ENCODE data around the gene ARL14EPL.
"Not testable (repeated sequence)": the region's sequence is repeated elsewhere in the genome, so short reads cannot be mapped to it uniquely, and the experiment has no call there.

Gene ARL14EPL

GRCh38 chr5:116058346-116058936 lies 26.2 kb downstream of the ARL14EPL start:
- DNase-seq: no peak

GRCh38 chr5:116062352-116062751 lies 30.1 kb downstream of the ARL14EPL start:
- no peak for DNase-seq

GRCh38 chr5:116063950-116064349 lies 31.7 kb downstream of the ARL14EPL start:
- no peak for DNase-seq

- DNase-seq: peak in 2 of 5 experiments; percentile 8 to 54
Observed at GRCh38 chr5:116068028-116068632, 35.9 kb downstream of the ARL14EPL start.

GRCh38 chr5:116071211-116071610 lies 38.9 kb downstream of the ARL14EPL start:
- DNase-seq: no peak

GRCh38 chr5:116075191-116075831 lies 43.0 kb downstream of the ARL14EPL start:
- DNase-seq: peak in 1 of 5 experiments; percentile 28

GRCh38 chr5:116076496-116076895 lies 44.2 kb downstream of the ARL14EPL start:
- DNase-seq: no peak

- DNase-seq: no peak
Observed at GRCh38 chr5:116078199-116078598, 45.9 kb downstream of the ARL14EPL start.

GRCh38 chr5:116084287-116084691 lies 52.0 kb downstream of the ARL14EPL start:
- peak in 2 of 5 experiments; percentile 11 to 77 for DNase-seq

GRCh38 chr5:116084871-116085715 lies 52.8 kb downstream of the ARL14EPL start, which contains the start of gene COMMD10:
Gene COMMD10, plus strand, starts transcription at chr5:116085025.
- DNase-seq: peak; percentile 57 to 90 (median 75)

GRCh38 chr5:116086309-116086708 lies 54.0 kb downstream of the ARL14EPL start:
- not testable (repeated sequence) for DNase-seq

- no peak for DNase-seq
Observed at GRCh38 chr5:116088062-116088461, 55.8 kb downstream of the ARL14EPL start.

GRCh38 chr5:116090302-116090701 lies 58.0 kb downstream of the ARL14EPL start:
- DNase-seq: no peak

GRCh38 chr5:116091416-116091815 lies 59.1 kb downstream of the ARL14EPL start:
- no peak for DNase-seq

GRCh38 chr5:116097301-116097700 lies 65.0 kb downstream of the ARL14EPL start:
- no peak for DNase-seq

GRCh38 chr5:116098998-116099397 lies 66.7 kb downstream of the ARL14EPL start:
- DNase-seq: no peak

GRCh38 chr5:116104941-116105340 lies 72.7 kb downstream of the ARL14EPL start:
- not testable (repeated sequence) for DNase-seq

Measured in T-helper 2 cell (primary cell).